Tibial artery (tissue), 4 donors: ENCODE data around the gene IGFBP4.

Experiments
- DNase-seq, 2 donors: peaks; one replicate each; pipeline ENCODE4 v3.0.0-alpha.2; 2019
- H3K27ac ChIP-seq, 2 donors: fragments of 200-600 bp; sonication (generic) in 1 of 2; 1 replicate in 1 of 2; 2 replicates in 1 of 2; pipeline ENCODE4 v1.5.1; 2018 to 2019; ENCODE audit warnings: mild to moderate bottlenecking in 1 of 2
- H3K27me3 ChIP-seq, 2 donors: fragments of 200-600 bp; sonication (generic) in 1 of 2; one replicate each; pipeline versions ENCODE4 v1.5.1 to v1.6.0; 2016 to 2019
- H3K36me3 ChIP-seq, 3 donors: fragments of 200-600 bp; sonication (generic) in 2 of 3; one replicate each; pipeline ENCODE4 v1.5.1; 2016 to 2019; ENCODE audit warnings: mild to moderate bottlenecking in 2 of 3
- H3K4me1 ChIP-seq, 4 donors: fragments of 200-600 bp; sonication (generic) in 2 of 4; 1 replicate in 3 of 4; 2 replicates in 1 of 4; pipeline ENCODE4 v1.5.1; 2016 to 2019
- H3K4me3 ChIP-seq, 2 donors: fragments of 200-600 bp; sonication (generic) in 1 of 2; 1 replicate in 1 of 2; 2 replicates in 1 of 2; pipeline ENCODE4 v1.5.1; 2018 to 2019; ENCODE audit warnings: mild to moderate bottlenecking in 2 of 2
- H3K9me3 ChIP-seq, 3 donors: fragments of 200-600 bp; sonication (generic) in 1 of 3; one replicate each; pipeline ENCODE4 v1.5.1; 2016 to 2019
- intact Hi-C: fragments of 100-400 bp; cut with DNase I; formaldehyde crosslinking; loops from one replicate; pipeline ENCODE4 v1.15.0; 2023; ENCODE audit warnings: low total_unique reads
- TF ChIP-seq, protein P1 (sequence below), 2 experiments: fragments of 200-600 bp in 1 of 2; fragments of 450-650 bp in 1 of 2; IDR thresholded peaks; one replicate each; pipeline ENCODE4 v1.5.1; 2017 to 2019; ENCODE audit warnings: antibody characterized with exemption in 2 of 2, mild to moderate bottlenecking in 1 of 2, moderate library complexity in 1 of 2

The IGFBP4 gene

DNA sequence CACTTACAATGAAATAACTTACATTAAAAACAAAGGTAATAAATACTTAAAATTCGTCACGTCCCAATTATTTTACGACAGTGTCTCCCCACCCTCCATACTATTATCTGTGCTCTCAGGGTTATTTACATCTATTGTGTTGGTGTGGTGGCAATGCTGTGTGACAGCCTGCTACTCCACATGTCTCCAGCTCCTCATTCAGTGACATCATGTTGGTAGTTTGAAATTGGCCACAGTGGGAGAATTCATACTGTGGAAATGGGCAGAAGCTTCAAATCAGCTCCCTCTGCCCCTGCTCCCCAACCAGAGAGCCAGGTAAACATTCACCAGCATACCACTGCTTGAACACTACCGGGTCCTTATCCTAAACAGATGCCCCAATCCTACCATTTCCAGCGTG lies 51.9 kb downstream of the IGFBP4 start:
- DNase-seq, result no peak
- H3K27ac ChIP-seq, result no peak overlapping the region
- intact Hi-C loops, result no loop called here

GRCh38 chr17:40496170-40496569 lies 52.9 kb downstream of the IGFBP4 start:
- Histone ChIP-seq H3K36me3 (no peaks in the 10 kb centered on the region), H3K9me3 (no peaks in the 10 kb centered on the region), H3K4me3 (no peak overlapping the region), H3K27me3 (no peaks in the 10 kb centered on the region), H3K4me1 (peaks cover 12 to 29% (median 21%) of the 10 kb centered on the region in 4 donors), H3K27ac (no peak overlapping the region)
- TF ChIP-seq, protein P1, sequence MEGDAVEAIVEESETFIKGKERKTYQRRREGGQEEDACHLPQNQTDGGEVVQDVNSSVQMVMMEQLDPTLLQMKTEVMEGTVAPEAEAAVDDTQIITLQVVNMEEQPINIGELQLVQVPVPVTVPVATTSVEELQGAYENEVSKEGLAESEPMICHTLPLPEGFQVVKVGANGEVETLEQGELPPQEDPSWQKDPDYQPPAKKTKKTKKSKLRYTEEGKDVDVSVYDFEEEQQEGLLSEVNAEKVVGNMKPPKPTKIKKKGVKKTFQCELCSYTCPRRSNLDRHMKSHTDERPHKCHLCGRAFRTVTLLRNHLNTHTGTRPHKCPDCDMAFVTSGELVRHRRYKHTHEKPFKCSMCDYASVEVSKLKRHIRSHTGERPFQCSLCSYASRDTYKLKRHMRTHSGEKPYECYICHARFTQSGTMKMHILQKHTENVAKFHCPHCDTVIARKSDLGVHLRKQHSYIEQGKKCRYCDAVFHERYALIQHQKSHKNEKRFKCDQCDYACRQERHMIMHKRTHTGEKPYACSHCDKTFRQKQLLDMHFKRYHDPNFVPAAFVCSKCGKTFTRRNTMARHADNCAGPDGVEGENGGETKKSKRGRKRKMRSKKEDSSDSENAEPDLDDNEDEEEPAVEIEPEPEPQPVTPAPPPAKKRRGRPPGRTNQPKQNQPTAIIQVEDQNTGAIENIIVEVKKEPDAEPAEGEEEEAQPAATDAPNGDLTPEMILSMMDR (IDR thresholded peaks at IDR 0.05), result no peak
- intact Hi-C loops, result no loop called here
- no peak for DNase-seq

More for the DNA sequence above, 51.9 kb downstream of the IGFBP4 start:
- TF ChIP-seq, protein P1 (IDR thresholded peaks at IDR 0.05), result no peak
- no peaks in the 10 kb centered on the region for H3K36me3 ChIP-seq
- peaks cover 9 to 26% (median 19%) of the 10 kb centered on the region in 4 donors for H3K4me1 ChIP-seq
- no peaks in the 10 kb centered on the region for H3K9me3 ChIP-seq
- H3K27me3 ChIP-seq, result no peaks in the 10 kb centered on the region
- no peak overlapping the region for H3K4me3 ChIP-seq

GRCh38 chr17:40496634-40497420 lies 53.6 kb downstream of the IGFBP4 start:
- Histone ChIP-seq H3K36me3 (no peaks in the 10 kb centered on the region), H3K4me1 (peaks cover 12 to 29% (median 21%) of the 10 kb centered on the region in 4 donors), H3K27me3 (no peaks in the 10 kb centered on the region), H3K27ac (no peak overlapping the region), H3K4me3 (no peak overlapping the region), H3K9me3 (no peaks in the 10 kb centered on the region)
- TF ChIP-seq, protein P1 (IDR thresholded peaks at IDR 0.05), result no peak
- intact Hi-C loops, result no loop called here
- no peak for DNase-seq

DNA sequence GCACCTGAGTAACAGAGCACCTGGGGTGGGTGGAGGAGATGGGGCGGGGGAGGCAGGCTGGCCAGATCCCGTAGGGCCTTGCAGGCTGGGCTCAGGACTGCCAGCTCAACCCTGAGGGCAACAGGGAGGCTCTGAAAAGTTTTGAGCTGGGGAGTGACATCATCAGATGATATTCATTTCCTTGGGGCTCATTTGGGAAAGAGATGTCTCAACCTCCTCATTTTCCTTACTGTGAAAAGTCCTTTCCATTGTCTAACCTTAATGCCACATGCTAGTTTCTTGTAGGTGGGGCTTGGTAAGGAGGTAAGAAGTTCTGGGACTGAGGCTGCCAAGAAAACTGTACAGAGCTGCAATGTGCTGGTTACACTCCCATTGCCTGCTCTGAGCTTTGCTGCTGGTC lies 54.4 kb downstream of the IGFBP4 start:
- Histone ChIP-seq H3K4me1 (peaks cover 12 to 29% (median 21%) of the 10 kb centered on the region in 4 donors), H3K9me3 (no peaks in the 10 kb centered on the region), H3K27me3 (no peaks in the 10 kb centered on the region), H3K4me3 (no peak overlapping the region), H3K27ac (peak overlapping the region; percentile 12 to 66), H3K36me3 (no peaks in the 10 kb centered on the region)
- intact Hi-C loops, result no loop called here
- TF ChIP-seq, protein P1 (IDR thresholded peaks at IDR 0.05), result no peak
- DNase-seq, result no peak

GRCh38 chr17:40498281-40499084 lies 55.2 kb downstream of the IGFBP4 start:
- TF ChIP-seq, protein P1 (IDR thresholded peaks at IDR 0.05), result no peak
- intact Hi-C loops, result no loop called here
- H3K27me3 ChIP-seq, result no peaks in the 10 kb centered on the region
- no peak overlapping the region for H3K4me3 ChIP-seq
- H3K27ac ChIP-seq, result peak overlapping the region; percentile 54 to 66
- H3K36me3 ChIP-seq, result no peaks in the 10 kb centered on the region
- DNase-seq, result no peak
- peaks cover 12 to 29% (median 21%) of the 10 kb centered on the region in 4 donors for H3K4me1 ChIP-seq
- H3K9me3 ChIP-seq, result peaks cover 0 to 2% (median 0%) of the 10 kb centered on the region in 3 donors
